HepG2 (cell line): ENCODE measurements around the gene RPTOR. TPM values are rescaled to one million over a fixed set of nuclear protein-coding genes. Genes with fewer than 3 reads are reported as not detected.

Source experiments
- ATAC-seq: fragments of 200-7000 bp; cut with Tn5 transposase; 3 replicates; pipeline ENCODE4 v1.9.1; 2020; ENCODE audit warnings: mild to moderate bottlenecking, moderate library complexity
- BruUV-seq: library from RNA; stranded (reverse); fragments of 400-500 nt; replicated peaks from 2 replicates; lab custom pipeline; 2021; lab: Mats Ljungman, UMichigan
- CTCF ChIA-PET: fragments of 300-600 bp; formaldehyde crosslinking; extraction: SDS; loops from one replicate; lab custom pipeline; 2021; ENCODE audit warnings: low total read pairs, inconsistent platforms, low intra/inter-chr PET ratio; lab: Yijun Ruan, JAX
- POLR2A ChIA-PET: fragments of 350-600 bp; sonication (Branson Sonifier 250); formaldehyde crosslinking; loops from one replicate; lab custom pipeline; 2020; ENCODE audit warnings: antibody characterized with exemption, inconsistent platforms; lab: Yijun Ruan, JAX
- DNase-seq: peaks from one replicate; pipeline ENCODE4 v3.0.0-alpha.2; 2015; ENCODE audit warnings: low spot score
- FAIRE-seq: peaks from 3 replicates; lab custom pipeline; 2011; peaks lifted over from hg19 to GRCh38; lab: Jason Lieb, UNC
- H2AFZ ChIP-seq: one replicate; pipeline ENCODE4 v1.6.1; 2011; ENCODE audit warnings: low read length, inconsistent platforms
- H3K27ac ChIP-seq: fragments of 300-600 bp; 3 replicates; pipeline ENCODE4 v1.8.0; 2011; ENCODE audit warnings: mixed run types, mild to moderate bottlenecking, mixed read lengths, low read length, inconsistent platforms; ENCODE audit not compliant: insufficient read depth; ENCODE audit errors: extremely low read length
- H3K27me3 ChIP-seq, 2 experiments: fragments of 200-600 bp in 1 of 2; 2 replicates in 1 of 2; 3 replicates in 1 of 2; pipeline versions ENCODE4 v1.6.0 to v1.8.0; 2011; ENCODE audit warnings: low read length in 2 of 2, mild to moderate bottlenecking in 2 of 2, moderate library complexity in 2 of 2, inconsistent platforms in 1 of 2; ENCODE audit not compliant: insufficient read depth in 2 of 2, control insufficient read depth in 1 of 2
- H3K36me3 ChIP-seq, 2 experiments: fragments of 200-600 bp in 1 of 2; replicated peaks in 1 of 2; 2 replicates in 1 of 2; 3 replicates in 1 of 2; pipeline versions ENCODE4 v1.5.1 to v1.8.0; 2011; ENCODE audit warnings: low read length in 2 of 2, inconsistent platforms in 1 of 2; ENCODE audit not compliant: insufficient read depth in 2 of 2, control insufficient read depth in 1 of 2
- H3K4me1 ChIP-seq: 2 replicates; pipeline ENCODE4 v1.5.1; 2012; ENCODE audit warnings: low read length, inconsistent platforms; ENCODE audit not compliant: insufficient read depth
- H3K4me2 ChIP-seq: 2 replicates; pipeline ENCODE4 v1.6.0; 2011; ENCODE audit warnings: low read depth, low read length, inconsistent platforms
- H3K4me3 ChIP-seq, 3 experiments: fragments of 200-600 bp in 1 of 3; sonication (generic), shearing (Covaris generic) in 1 of 3; replicated peaks in 1 of 3; 2 replicates each; pipeline ENCODE4 v1.5.1; 2011 to 2016; ENCODE audit warnings: low read length in 3 of 3, inconsistent platforms in 2 of 3, low read depth in 2 of 3, mild to moderate bottlenecking in 2 of 3, control low read depth in 1 of 3, mixed read lengths in 1 of 3; ENCODE audit not compliant: insufficient read depth in 1 of 3
- H3K79me2 ChIP-seq: one replicate; pipeline ENCODE4 v1.6.1; 2011; ENCODE audit warnings: low read length, inconsistent platforms; ENCODE audit not compliant: insufficient read depth
- H3K9ac ChIP-seq: 2 replicates; pipeline ENCODE4 v1.6.0; 2011; ENCODE audit warnings: mild to moderate bottlenecking, low read depth, low read length, inconsistent platforms; ENCODE audit not compliant: insufficient read depth
- H3K9me3 ChIP-seq: 2 replicates; pipeline ENCODE4 v1.5.1; 2012; ENCODE audit warnings: mild to moderate bottlenecking, low read length
- H4K20me1 ChIP-seq: 2 replicates; pipeline ENCODE4 v1.6.0; 2011; ENCODE audit warnings: inconsistent platforms, mild to moderate bottlenecking, low read length, moderate library complexity; ENCODE audit not compliant: insufficient read depth
- CEBPG ChIP-seq: IDR thresholded peaks from 2 replicates; pipeline ENCODE4 v1.6.1; 2016
- EEA1 ChIP-seq: sonication (generic); formaldehyde crosslinking; IDR thresholded peaks from 2 replicates; pipeline ENCODE4 v1.5.1; 2020; ENCODE audit warnings: mild to moderate bottlenecking, missing genetic modification reagents, borderline replicate concordance
- FOXA3 ChIP-seq: IDR thresholded peaks from 2 replicates; pipeline ENCODE4 v1.6.1; 2016; ENCODE audit warnings: missing genetic modification reagents, missing compliant biosample characterization
- FOXO1 ChIP-seq: sonication (generic); formaldehyde crosslinking; IDR thresholded peaks from 2 replicates; pipeline ENCODE4 v1.4.0; 2020; ENCODE audit warnings: missing genetic modification reagents
- LBX2 ChIP-seq: sonication (generic); formaldehyde crosslinking; IDR thresholded peaks from 2 replicates; pipeline ENCODE4 v1.5.0; 2020; ENCODE audit warnings: missing genetic modification reagents, mild to moderate bottlenecking, borderline replicate concordance
- MIER2 ChIP-seq: IDR thresholded peaks from 2 replicates; pipeline ENCODE4 v1.6.1; 2016; ENCODE audit warnings: missing biosample characterization, missing genetic modification reagents
- RBM22 ChIP-seq: fragments of 200-400 bp; formaldehyde crosslinking; optimal IDR thresholded peaks from 2 replicates; pipeline ENCODE3; 2017; ENCODE audit warnings: mild to moderate bottlenecking, low read length, moderate library complexity
- RORA ChIP-seq: sonication (generic); formaldehyde crosslinking; IDR thresholded peaks from 2 replicates; pipeline ENCODE4 v1.5.0; 2020; ENCODE audit warnings: mild to moderate bottlenecking, missing genetic modification reagents, moderate library complexity
- STAG1 ChIP-seq: sonication (generic); formaldehyde crosslinking; IDR thresholded peaks from 2 replicates; pipeline ENCODE4 v1.4.0; 2020; ENCODE audit warnings: missing genetic modification reagents
- TEAD3 ChIP-seq: optimal IDR thresholded peaks from 2 replicates; pipeline ENCODE3; 2016; ENCODE audit warnings: borderline replicate concordance
- ZEB1 ChIP-seq: IDR thresholded peaks from 2 replicates; pipeline ENCODE4 v1.6.1; 2012; ENCODE audit warnings: mild to moderate bottlenecking, low read depth, inconsistent platforms; ENCODE audit not compliant: insufficient replicate concordance
- ZFP37 ChIP-seq: sonication (generic); formaldehyde crosslinking; IDR thresholded peaks from 2 replicates; pipeline ENCODE4 v1.4.0; 2020; ENCODE audit warnings: missing genetic modification reagents, borderline replicate concordance
- ZFP82 ChIP-seq: sonication (generic); formaldehyde crosslinking; IDR thresholded peaks from 2 replicates; pipeline ENCODE4 v1.5.1; 2020; ENCODE audit warnings: mild to moderate bottlenecking, missing genetic modification reagents, borderline replicate concordance
- ZNF256 ChIP-seq: sonication (generic); formaldehyde crosslinking; conservative IDR thresholded peaks from 2 replicates; pipeline ENCODE4 v1.4.0; 2020; ENCODE audit warnings: missing genetic modification reagents
- ZNF354B ChIP-seq: sonication (generic); formaldehyde crosslinking; IDR thresholded peaks from 2 replicates; pipeline ENCODE4 v1.8.0; 2022; ENCODE audit warnings: mild to moderate bottlenecking, missing genetic modification reagents
- WGBS: methylation state at CpG from one replicate; pipeline ENCODE4 v1.1.6; 2017; ENCODE audit warnings: low lambda C conversion rate; 5-methylcytosine and 5-hydroxymethylcytosine counted together
- in situ Hi-C: cut with HindIII; loops from 2 replicates; pipeline ENCODE4 v1.10.0; 2017; ENCODE audit warnings: low pct_unique_long_range_greater_than_20kb; ENCODE audit not compliant: extremely low pct_ligation_motif_present
- intact Hi-C: fragments of 100-400 bp; cut with micrococcal nuclease; formaldehyde crosslinking; loops from one replicate; pipeline ENCODE4 v1.10.0; 2022; ENCODE audit not compliant: unreplicated experiment
- polyA plus RNA-seq, 8 experiments: library from polyadenylated mRNA; depleted of rRNA in 3 of 8; stranded (reverse) in 7 of 8; unstranded in 1 of 8; fragments of >200 nt; fragmentation: Illumina TruSeq in 4 of 8; extraction: Trizol in 4 of 8; gene quantifications; 2 replicates each; pipeline versions ENCODE4 v1.2.1 to v1.2.3, GENCODE V29; 2011 to 2016; ENCODE audit warnings: low read depth in 4 of 8, missing spikeins in 1 of 8, mixed read lengths in 1 of 8; ENCODE audit not compliant: insufficient read depth in 1 of 8
- total RNA-seq, 5 experiments: library from RNA; depleted of rRNA; stranded (reverse); fragments of >200 nt; fragmentation: Illumina TruSeq; extraction: Trizol; gene quantifications; 2 replicates each; pipeline ENCODE4 v1.2.3, GENCODE V29; 2016; ENCODE audit warnings: low read depth in 1 of 5
- TF ChIP-seq, protein P1 (sequence below): sonication (generic); formaldehyde crosslinking; IDR thresholded peaks from 2 replicates; pipeline ENCODE4 v1.4.0; 2020; ENCODE audit warnings: missing genetic modification reagents

The RPTOR gene
- total and polyA plus RNA-seq, 2 of the 13 experiments (the other 11 are each of a cell fraction or from before 2014, with no cell fraction given) = 6.6 to 25.3 TPM

GRCh38 chr17:80750263-80750662 is 205.6 kb downstream of the RPTOR start:
- intact Hi-C loops (no loop called here), in situ Hi-C loops (no loop called here)
- FAIRE-seq = no peak
- 96% methylated on average over 14 of the region's 14 CpGs for WGBS
- peaks cover 9% of the 10 kb centered on the region; the same call in 1 of the 2 replicates for H3K4me1 ChIP-seq
- CTCF ChIA-PET = no interaction called here
- H3K27ac ChIP-seq = no peak overlapping the region
- no peak overlapping the region for H3K4me3 ChIP-seq
- no peak overlapping the region for H2AFZ ChIP-seq
- no peaks in the 10 kb centered on the region for H3K9me3 ChIP-seq
- H3K27me3 ChIP-seq = no peaks in the 10 kb centered on the region
- H3K4me2 ChIP-seq = no peak overlapping the region
- 0 out of 2 replicates have a peak, but pooled peaks cover 5% of the 10 kb centered on the region for H4K20me1 ChIP-seq
- TF ChIP-seq ZFP37 (CRISPR knock-in tag) = no peak
- peak; percentile 50 for TF ChIP-seq RBM22
- no TSS peak for BruUV-seq
- DNase-seq = no peak
- H3K9ac ChIP-seq = no peak overlapping the region
- no peak for ATAC-seq
- POLR2A ChIA-PET = no interaction called here
- H3K79me2 ChIP-seq = no peaks in the 10 kb centered on the region
- peaks cover 15 to 20% of the 10 kb centered on the region in 2 experiments; a peak in 4 of 5 replicates for H3K36me3 ChIP-seq

GRCh38 chr17:80751070-80751945 is 206.7 kb downstream of the RPTOR start:
- H2AFZ ChIP-seq = no peak overlapping the region
- FAIRE-seq (no peak), ATAC-seq (peak; percentile 69), DNase-seq (peak; percentile 72)
- intact Hi-C loops (no loop called here), in situ Hi-C loops (no loop called here)
- no peak overlapping the region for H3K4me2 ChIP-seq
- H3K9ac ChIP-seq = no peak overlapping the region
- peaks cover 18 to 27% of the 10 kb centered on the region in 2 experiments for H3K36me3 ChIP-seq
- no TSS peak for BruUV-seq
- no peak overlapping the region for H3K4me3 ChIP-seq
- no peaks in the 10 kb centered on the region for H3K79me2 ChIP-seq
- no peaks in the 10 kb centered on the region for H3K27me3 ChIP-seq
- no peaks in the 10 kb centered on the region for H3K9me3 ChIP-seq
- H3K4me1 ChIP-seq = peaks cover 9% of the 10 kb centered on the region; the same call in 1 of the 2 replicates
- WGBS = 91% methylated on average over 30 of the region's 30 CpGs
- 0 out of 2 replicates have a peak, but pooled peaks cover 5% of the 10 kb centered on the region for H4K20me1 ChIP-seq
- POLR2A ChIA-PET = no interaction called here
- H3K27ac ChIP-seq = no peak overlapping the region
- CTCF ChIA-PET = no interaction called here
- TF ChIP-seq RORA (CRISPR knock-in tag) = no peak
- TF ChIP-seq FOXA3 (CRISPR knock-in tag) = peak; percentile 40; the same call in 1 of the 2 replicates
- no peak for TF ChIP-seq EEA1 (CRISPR knock-in tag)
- no peak for TF ChIP-seq ZNF256 (CRISPR knock-in tag)
- TF ChIP-seq TEAD3 (CRISPR knock-in tag) = peak; percentile 17
- TF ChIP-seq ZNF354B (CRISPR knock-in tag) = no peak
- TF ChIP-seq ZFP82 (CRISPR knock-in tag) = no peak
- no peak for TF ChIP-seq MIER2
- TF ChIP-seq STAG1 = peak; percentile 24; the same call in 1 of the 2 replicates
- TF ChIP-seq CEBPG (CRISPR knock-in tag) = peak; percentile 40
- no peak for TF ChIP-seq ZEB1
- TF ChIP-seq, protein P1, sequence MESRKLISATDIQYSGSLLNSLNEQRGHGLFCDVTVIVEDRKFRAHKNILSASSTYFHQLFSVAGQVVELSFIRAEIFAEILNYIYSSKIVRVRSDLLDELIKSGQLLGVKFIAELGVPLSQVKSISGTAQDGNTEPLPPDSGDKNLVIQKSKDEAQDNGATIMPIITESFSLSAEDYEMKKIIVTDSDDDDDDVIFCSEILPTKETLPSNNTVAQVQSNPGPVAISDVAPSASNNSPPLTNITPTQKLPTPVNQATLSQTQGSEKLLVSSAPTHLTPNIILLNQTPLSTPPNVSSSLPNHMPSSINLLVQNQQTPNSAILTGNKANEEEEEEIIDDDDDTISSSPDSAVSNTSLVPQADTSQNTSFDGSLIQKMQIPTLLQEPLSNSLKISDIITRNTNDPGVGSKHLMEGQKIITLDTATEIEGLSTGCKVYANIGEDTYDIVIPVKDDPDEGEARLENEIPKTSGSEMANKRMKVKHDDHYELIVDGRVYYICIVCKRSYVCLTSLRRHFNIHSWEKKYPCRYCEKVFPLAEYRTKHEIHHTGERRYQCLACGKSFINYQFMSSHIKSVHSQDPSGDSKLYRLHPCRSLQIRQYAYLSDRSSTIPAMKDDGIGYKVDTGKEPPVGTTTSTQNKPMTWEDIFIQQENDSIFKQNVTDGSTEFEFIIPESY = peak; percentile 94
- TF ChIP-seq LBX2 = no peak
- TF ChIP-seq FOXO1 (CRISPR knock-in tag) = 0 out of 2 replicates have a peak, but pooled peaks have one; percentile 31
